Skin of body (tissue), 2 donors: ENCODE data around the gene HNF1A. TPM values are rescaled to one million over a fixed set of nuclear protein-coding genes. Genes with fewer than 3 reads are reported as not detected.
"Not testable (repeated sequence)": the region's sequence is repeated elsewhere in the genome, so short reads cannot be mapped to it uniquely, and the experiment has no call there.

Experiments used
- DNase-seq: peaks from one replicate; lab custom pipeline; 2025; lab: John Stamatoyannopoulos, UW
- total RNA-seq: library from RNA; depleted of rRNA; stranded (reverse); fragments of >200 nt; gene quantifications from one replicate; pipeline ENCODE4 v1.2.3, GENCODE V29; 2014

Gene HNF1A
- total RNA-seq, 1 donor from 2014 or later, result not detected

DNA sequence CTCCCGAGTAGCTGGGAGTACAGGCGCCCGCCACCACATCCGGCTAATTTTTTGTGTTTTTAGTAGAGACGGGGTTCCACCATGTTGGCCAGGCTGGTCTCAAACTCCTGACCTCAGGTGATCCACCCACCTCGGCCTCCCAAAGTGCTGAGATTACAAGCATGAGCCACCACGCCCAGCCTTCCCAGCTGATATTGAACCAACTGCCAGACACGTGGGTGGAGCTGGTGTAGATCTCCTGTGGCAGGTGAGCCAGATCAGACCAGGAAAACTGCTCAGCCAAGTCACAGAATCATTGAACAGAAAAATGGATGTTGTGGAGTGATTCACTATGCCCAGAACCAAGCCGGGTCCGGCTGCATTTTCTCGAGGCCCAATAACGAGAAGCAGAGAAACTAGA, 69.1 kb downstream of the HNF1A start:
- DNase-seq, result not testable (repeated sequence)

DNA sequence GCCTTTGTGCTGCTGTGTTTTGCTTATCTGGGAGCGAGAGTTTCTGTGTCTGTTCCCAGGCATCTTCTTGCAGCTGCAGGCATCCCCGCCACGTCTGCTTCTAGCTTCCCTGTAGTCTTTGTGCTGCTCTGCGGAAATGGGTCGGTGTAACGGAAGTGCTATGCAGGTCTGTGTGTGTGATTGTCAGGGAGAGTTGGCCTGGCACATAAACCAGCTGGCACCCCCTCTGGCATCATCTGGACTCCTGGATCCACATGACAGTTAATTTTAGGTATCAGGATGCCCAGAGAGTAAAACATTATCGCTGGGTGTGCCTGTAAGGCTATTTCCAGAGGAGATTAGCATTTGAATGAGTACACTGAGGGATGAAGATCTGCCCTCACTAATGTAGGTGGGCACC, 70.1 kb downstream of the HNF1A start:
- no peak for DNase-seq

DNA sequence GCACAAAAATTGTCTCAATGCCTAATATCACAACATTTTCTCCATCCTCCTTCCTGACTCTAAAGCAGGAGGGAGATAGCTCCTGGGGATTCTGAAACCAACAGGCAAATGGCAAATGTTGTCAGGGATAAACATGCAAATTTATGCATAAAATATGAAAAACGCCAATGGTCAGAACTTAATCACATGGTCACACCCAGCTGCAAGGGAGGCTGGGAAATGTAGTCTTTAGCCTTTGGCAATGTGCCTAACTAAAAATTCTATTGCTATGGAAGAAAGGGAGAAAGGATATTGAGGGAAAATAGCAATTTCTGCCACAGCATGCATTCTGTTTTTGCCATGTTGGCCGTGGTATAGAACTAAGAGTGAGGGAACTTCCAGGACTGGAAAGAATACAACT, 72.4 kb downstream of the HNF1A start:
- no peak for DNase-seq

Other genes starting within 250 kb of the HNF1A start
- gene SPPL3, start 74.2 kb upstream of the HNF1A start, total RNA-seq, result 28.5 TPM
- gene C12orf43, start 37.9 kb downstream of the HNF1A start, total RNA-seq, result 8.2 TPM
- gene OASL, start 60.7 kb downstream of the HNF1A start, total RNA-seq, result 0.30 TPM
- 4.2 TPM for gene P2RX7, start 154.3 kb downstream of the HNF1A start, total RNA-seq
- gene P2RX4, start 231.6 kb downstream of the HNF1A start, total RNA-seq, result 9.3 TPM